Astrocyte of the spinal cord (primary cell): ENCODE data around the gene PHF19.
A peak's percentile ranks its signal among the peaks of the same experiment; 100 is the strongest.

Experiments
- DNase-seq: peaks from one replicate; pipeline ENCODE4 v3.0.0; 2011; ENCODE audit warnings: low read depth, low spot score
- H3K4me3 ChIP-seq: 2 replicates; pipeline ENCODE4 v1.5.1; 2011; ENCODE audit warnings: low read depth, mild to moderate bottlenecking, low read length, moderate library complexity
- in situ Hi-C: cut with HindIII; loops from 2 replicates; pipeline ENCODE4 v1.10.0; 2017; ENCODE audit warnings: low sequenced_read_pairs
- TF ChIP-seq, protein P1 (sequence below): IDR thresholded peaks from 2 replicates; pipeline ENCODE4 v1.5.1; 2012; ENCODE audit warnings: low read depth, mild to moderate bottlenecking, low read length, inconsistent platforms

PHF19 gene

GRCh38 chr9:120857481-120857880 lies 19.5 kb downstream of the PHF19 start:
- in situ Hi-C loops, result no loop called here
- DNase-seq, result no peak
- TF ChIP-seq, protein P1, sequence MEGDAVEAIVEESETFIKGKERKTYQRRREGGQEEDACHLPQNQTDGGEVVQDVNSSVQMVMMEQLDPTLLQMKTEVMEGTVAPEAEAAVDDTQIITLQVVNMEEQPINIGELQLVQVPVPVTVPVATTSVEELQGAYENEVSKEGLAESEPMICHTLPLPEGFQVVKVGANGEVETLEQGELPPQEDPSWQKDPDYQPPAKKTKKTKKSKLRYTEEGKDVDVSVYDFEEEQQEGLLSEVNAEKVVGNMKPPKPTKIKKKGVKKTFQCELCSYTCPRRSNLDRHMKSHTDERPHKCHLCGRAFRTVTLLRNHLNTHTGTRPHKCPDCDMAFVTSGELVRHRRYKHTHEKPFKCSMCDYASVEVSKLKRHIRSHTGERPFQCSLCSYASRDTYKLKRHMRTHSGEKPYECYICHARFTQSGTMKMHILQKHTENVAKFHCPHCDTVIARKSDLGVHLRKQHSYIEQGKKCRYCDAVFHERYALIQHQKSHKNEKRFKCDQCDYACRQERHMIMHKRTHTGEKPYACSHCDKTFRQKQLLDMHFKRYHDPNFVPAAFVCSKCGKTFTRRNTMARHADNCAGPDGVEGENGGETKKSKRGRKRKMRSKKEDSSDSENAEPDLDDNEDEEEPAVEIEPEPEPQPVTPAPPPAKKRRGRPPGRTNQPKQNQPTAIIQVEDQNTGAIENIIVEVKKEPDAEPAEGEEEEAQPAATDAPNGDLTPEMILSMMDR, result no peak

GRCh38 chr9:120856700-120857099 lies 20.3 kb downstream of the PHF19 start:
- H3K4me3 ChIP-seq, result no peak overlapping the region
- no peak for DNase-seq
- TF ChIP-seq, protein P1, result no peak
- in situ Hi-C loops, result no loop called here

More at GRCh38 chr9:120857481-120857880, 19.5 kb downstream of the PHF19 start:
- H3K4me3 ChIP-seq, result no peak overlapping the region

DNA sequence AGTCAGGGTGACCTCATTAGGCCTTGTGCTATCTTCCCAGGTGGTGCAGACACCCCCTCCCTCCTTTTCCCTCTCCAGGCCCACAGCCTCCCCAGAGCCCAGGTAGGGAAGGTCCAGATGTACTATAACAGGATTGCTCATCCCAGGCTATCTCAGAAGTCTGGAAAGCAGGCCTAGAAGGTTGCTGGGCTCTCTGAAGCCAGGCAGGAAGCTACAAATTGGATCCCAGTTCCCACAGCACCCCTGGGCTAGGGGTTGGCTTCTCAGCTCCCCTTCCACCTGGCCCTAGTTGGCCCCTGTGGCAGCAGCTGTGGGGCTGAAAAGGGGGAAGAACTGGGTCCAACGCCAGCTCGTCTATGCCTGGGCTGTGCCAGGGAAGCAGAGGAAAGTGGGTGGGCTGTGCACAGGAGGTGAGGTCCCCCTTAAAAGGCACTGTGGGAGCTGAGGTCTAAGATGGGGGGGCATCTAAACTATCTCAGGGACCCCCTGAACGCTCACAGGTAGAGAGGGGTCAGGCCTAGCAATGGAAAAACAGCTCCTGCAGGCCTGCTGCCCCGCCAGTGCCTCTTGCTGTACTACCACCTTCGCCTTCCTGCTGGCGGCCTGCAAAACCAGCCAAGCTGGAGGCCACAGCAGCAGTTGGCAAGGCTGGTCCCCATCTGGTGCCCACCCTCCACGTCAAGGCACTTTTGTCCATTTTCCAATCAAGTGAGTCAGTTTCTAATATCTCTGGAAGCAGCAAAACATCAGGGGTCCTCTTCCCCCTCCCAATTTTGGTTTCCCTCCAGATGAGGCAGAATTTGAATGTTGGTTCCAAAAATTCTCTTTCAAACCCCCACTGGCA lies 20.9 kb downstream of the PHF19 start:
- H3K4me3 ChIP-seq, result no peak overlapping the region
- in situ Hi-C loops, result no loop called here
- no peak for DNase-seq
- TF ChIP-seq, protein P1, result no peak

GRCh38 chr9:120854596-120855327 lies 22.2 kb downstream of the PHF19 start:
- no peak for DNase-seq
- H3K4me3 ChIP-seq, result no peak overlapping the region
- TF ChIP-seq, protein P1, result no peak
- in situ Hi-C loops, result no loop called here

GRCh38 chr9:120853198-120853597 lies 23.8 kb downstream of the PHF19 start:
- TF ChIP-seq, protein P1, result no peak
- no peak for DNase-seq
- in situ Hi-C loops, result no loop called here
- H3K4me3 ChIP-seq, result no peak overlapping the region

GRCh38 chr9:120852240-120853010 lies 24.6 kb downstream of the PHF19 start:
- in situ Hi-C loops, result no loop called here
- TF ChIP-seq, protein P1, result no peak
- H3K4me3 ChIP-seq, result no peak overlapping the region
- peak; percentile 40 for DNase-seq
